Vagina (tissue), 2 donors: ENCODE measurements around the gene NCAPD2.

Experiments used
- POLR2A ChIP-seq, 2 donors: fragments of 450-650 bp; IDR thresholded peaks; one replicate each; pipeline ENCODE4 v1.6.1; 2017; ENCODE audit warnings: antibody characterized with exemption in 2 of 2, mild to moderate bottlenecking in 2 of 2, moderate library complexity in 2 of 2
- TF ChIP-seq, protein P1 (sequence below), 3 experiments: fragments of 450-650 bp in 2 of 3; fragments of 200-600 bp in 1 of 3; sonication (generic) in 1 of 3; IDR thresholded peaks; one replicate each; pipeline ENCODE4 v1.5.1; 2017 to 2019; ENCODE audit warnings: antibody characterized with exemption in 3 of 3, mild to moderate bottlenecking in 2 of 3, moderate library complexity in 2 of 3

DNA sequence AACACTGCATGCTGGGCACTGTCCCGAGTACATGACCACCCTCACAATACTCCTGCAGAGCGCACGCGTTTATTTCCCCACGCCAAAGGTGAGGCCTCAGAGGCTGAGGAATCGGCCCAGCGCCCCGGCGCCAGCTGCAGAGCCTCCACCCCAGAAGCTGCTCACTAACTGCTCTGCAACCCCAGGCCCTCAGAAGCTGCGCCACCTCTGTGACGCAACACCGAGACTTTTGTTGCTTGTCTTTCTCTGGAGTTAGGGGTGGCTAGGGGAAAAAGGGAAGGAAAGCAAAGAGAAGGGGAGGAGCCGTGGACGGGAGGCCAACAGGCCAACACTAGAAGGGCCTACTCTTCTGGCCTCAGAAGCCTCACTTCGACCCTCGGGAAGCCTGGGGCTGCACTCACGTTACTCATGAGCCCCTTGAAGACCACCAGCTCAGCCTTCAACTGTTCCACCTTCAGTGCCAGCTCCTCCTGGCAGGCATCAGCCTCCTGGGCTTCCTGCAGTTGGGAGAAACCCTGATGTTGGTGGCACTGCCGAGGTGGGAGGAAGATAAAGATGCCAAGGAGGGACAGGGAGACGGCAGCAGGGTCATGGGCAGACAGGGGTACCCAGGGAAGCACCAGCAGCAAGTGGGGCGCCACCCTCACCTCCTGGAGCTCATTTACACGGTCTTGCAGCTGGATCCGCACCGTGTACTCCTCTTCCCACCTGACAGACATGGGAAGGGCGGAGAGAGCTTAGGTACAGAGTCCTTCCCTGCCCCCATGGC is 56.6 kb downstream of the NCAPD2 start:
- TF ChIP-seq, protein P1, sequence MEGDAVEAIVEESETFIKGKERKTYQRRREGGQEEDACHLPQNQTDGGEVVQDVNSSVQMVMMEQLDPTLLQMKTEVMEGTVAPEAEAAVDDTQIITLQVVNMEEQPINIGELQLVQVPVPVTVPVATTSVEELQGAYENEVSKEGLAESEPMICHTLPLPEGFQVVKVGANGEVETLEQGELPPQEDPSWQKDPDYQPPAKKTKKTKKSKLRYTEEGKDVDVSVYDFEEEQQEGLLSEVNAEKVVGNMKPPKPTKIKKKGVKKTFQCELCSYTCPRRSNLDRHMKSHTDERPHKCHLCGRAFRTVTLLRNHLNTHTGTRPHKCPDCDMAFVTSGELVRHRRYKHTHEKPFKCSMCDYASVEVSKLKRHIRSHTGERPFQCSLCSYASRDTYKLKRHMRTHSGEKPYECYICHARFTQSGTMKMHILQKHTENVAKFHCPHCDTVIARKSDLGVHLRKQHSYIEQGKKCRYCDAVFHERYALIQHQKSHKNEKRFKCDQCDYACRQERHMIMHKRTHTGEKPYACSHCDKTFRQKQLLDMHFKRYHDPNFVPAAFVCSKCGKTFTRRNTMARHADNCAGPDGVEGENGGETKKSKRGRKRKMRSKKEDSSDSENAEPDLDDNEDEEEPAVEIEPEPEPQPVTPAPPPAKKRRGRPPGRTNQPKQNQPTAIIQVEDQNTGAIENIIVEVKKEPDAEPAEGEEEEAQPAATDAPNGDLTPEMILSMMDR (IDR thresholded peaks at IDR 0.05), result no peak
- no peak for TF ChIP-seq POLR2A (IDR thresholded peaks at IDR 0.05)
